ENCODE results near the gene RASD1. TPM values are rescaled to one million over a fixed set of nuclear protein-coding genes. Genes with fewer than 3 reads are reported as not detected.

RASD1 gene
- polyA plus RNA-seq, 1 of the 3 experiments (the other 2 are of a cell fraction): 0.43 TPM

- TF ChIP-seq FOXJ3 (CRISPR knock-in tag; IDR thresholded peaks at IDR 0.05) (no peak), TCF12 (IDR thresholded peaks at IDR 0.05) (no peak), MAX (IDR thresholded peaks at IDR 0.05; ENCODE audit: low read depth) (peak; percentile 14; the same call in 1 of the 2 replicates), SIN3A (IDR thresholded peaks at IDR 0.05; ENCODE audit: borderline replicate concordance, low read depth, low read length) (no peak), ELF1 (IDR thresholded peaks at IDR 0.05) (no peak), NFIC (IDR thresholded peaks at IDR 0.05; ENCODE audit: borderline replicate concordance) (no peak), RAD21 (IDR thresholded peaks at IDR 0.05; ENCODE audit: low read length) (peak; percentile 78), MEF2A (IDR thresholded peaks at IDR 0.05; ENCODE audit: borderline replicate concordance, low read depth) (no peak), TEAD4 (IDR thresholded peaks at IDR 0.05; ENCODE audit: borderline replicate concordance, insufficient read depth) (no peak), ZBTB33 (IDR thresholded peaks at IDR 0.05; ENCODE audit: borderline replicate concordance, low read depth) (no peak), FOSL2 (IDR thresholded peaks at IDR 0.05; ENCODE audit: borderline replicate concordance, low read depth) (no peak)
- TF ChIP-seq, protein P1, sequence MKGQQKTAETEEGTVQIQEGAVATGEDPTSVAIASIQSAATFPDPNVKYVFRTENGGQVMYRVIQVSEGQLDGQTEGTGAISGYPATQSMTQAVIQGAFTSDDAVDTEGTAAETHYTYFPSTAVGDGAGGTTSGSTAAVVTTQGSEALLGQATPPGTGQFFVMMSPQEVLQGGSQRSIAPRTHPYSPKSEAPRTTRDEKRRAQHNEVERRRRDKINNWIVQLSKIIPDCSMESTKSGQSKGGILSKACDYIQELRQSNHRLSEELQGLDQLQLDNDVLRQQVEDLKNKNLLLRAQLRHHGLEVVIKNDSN (IDR thresholded peaks at IDR 0.05; ENCODE audit: borderline replicate concordance, low read depth): no peak
Measured at GRCh38 chr17:17496189-17497064, at the start of gene RASD1 (continued).

DNA sequence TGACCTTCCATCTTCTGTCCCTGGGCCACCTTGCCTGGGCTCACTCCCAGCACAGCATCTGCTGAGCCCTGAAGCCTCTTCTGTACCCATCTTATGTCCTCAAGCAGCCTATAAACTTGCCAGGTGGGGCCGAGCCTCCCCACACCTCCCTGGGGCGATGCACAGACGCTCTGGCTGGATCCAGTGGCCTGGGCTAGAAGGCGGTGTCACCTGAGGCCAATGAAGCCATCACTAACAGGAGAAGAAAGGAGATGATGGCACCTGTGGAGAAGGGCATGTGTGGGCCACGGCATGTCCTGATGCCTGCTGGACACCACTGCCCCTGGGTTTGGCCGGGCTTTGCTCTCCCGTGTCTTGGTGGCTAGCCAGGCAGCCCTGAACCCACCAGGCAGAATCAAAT lies 49.8 kb upstream of the RASD1 start:
- CTCF ChIA-PET: interaction anchor here (1.0 to 4.5 kb wide), 3 partner anchors 23 to 49 kb away, joined by 3 to 31 read pairs (median 4); no protein-coding TSS in a partner anchor

More for the DNA sequence above, 49.8 kb upstream of the RASD1 start:
- no peaks in the 10 kb centered on the region for H4K20me1 ChIP-seq (ENCODE audit: insufficient read depth)
- 88% methylated on average over 7 of the region's 7 CpGs for WGBS (ENCODE audit: low lambda C conversion rate)
- no peak overlapping the region for H3K9ac ChIP-seq
- peak overlapping the region in 1 of 2 experiments; percentile 96; a peak in 2 of 4 replicates for H3K27ac ChIP-seq (ENCODE audit: low read depth in 2 of 2, low read length in 1 of 2)
- peaks cover 0 to 69% of the 10 kb centered on the region in 2 experiments; a peak in 2 of 4 replicates for H3K4me1 ChIP-seq (ENCODE audit: control insufficient read depth in 1 of 2, insufficient read depth in 2 of 2, low read depth in 1 of 2, low read length in 1 of 2)
- POLR2A ChIA-PET: interaction anchor here (1.0 to 1.5 kb wide), 2 partner anchors 46 to 50 kb away, joined by 3 to 9 read pairs; partner anchors contain the start of genes PEMT and RASD1
- no peak for DNase-seq
- H3K4me2 ChIP-seq: no peak overlapping the region
- H3K9me3 ChIP-seq: no peaks in the 10 kb centered on the region
- no peaks in the 10 kb centered on the region for H3K79me2 ChIP-seq (ENCODE audit: insufficient read depth)
- H3K4me3 ChIP-seq (ENCODE audit: low read depth in 2 of 2, low read length in 1 of 2): no peak overlapping the region
- no peak for TF ChIP-seq EP300 (IDR thresholded peaks at IDR 0.05; ENCODE audit: borderline replicate concordance in 1 of 2, low read depth in 1 of 2, low read length in 1 of 2)
- no peak for TF ChIP-seq USF2 (IDR thresholded peaks at IDR 0.05; ENCODE audit: borderline replicate concordance, low read depth, low read length)
- no peak for TF ChIP-seq FOXJ3 (CRISPR knock-in tag; IDR thresholded peaks at IDR 0.05)
- no peak for TF ChIP-seq ELF1 (IDR thresholded peaks at IDR 0.05)
- TF ChIP-seq GABPA (IDR thresholded peaks at IDR 0.05; ENCODE audit: low read depth): no peak
- H3K9me2 ChIP-seq: no peaks in the 10 kb centered on the region
- no peaks in the 10 kb centered on the region for H3K36me3 ChIP-seq (replicated peaks in 1 of 2; ENCODE audit: control insufficient read depth in 1 of 2, insufficient read depth in 2 of 2, low read length in 1 of 2)
- H3F3A ChIP-seq (replicated peaks; ENCODE audit: insufficient read depth): no peaks in the 10 kb centered on the region
- no peaks in the 10 kb centered on the region for H3K27me3 ChIP-seq (ENCODE audit: insufficient read depth)
- H2AFZ ChIP-seq (ENCODE audit: low read depth): no peak overlapping the region

Data from SK-N-SH (cell line).